SK-N-SH treated with all-trans-retinoic acid at 6 μM for 48 hours (cell line): ENCODE results near the gene RAB33B.

Experiments
- ATAC-seq: fragments of 200-7000 bp; cut with Tn5 transposase; 3 replicates; pipeline ENCODE4 v1.9.1; 2020; ENCODE audit warnings: mild to moderate bottlenecking, moderate library complexity
- ARNTL ChIP-seq: fragments of 450-650 bp; formaldehyde crosslinking; IDR thresholded peaks from 2 replicates; pipeline ENCODE4 v1.5.0; 2020; ENCODE audit warnings: low read depth, mild to moderate bottlenecking, moderate library complexity, borderline replicate concordance
- CSDC2 ChIP-seq: fragments of 250-450 bp; sonication (Bioruptor Pico); IDR thresholded peaks from 2 replicates; pipeline ENCODE4 v1.5.0; 2020; ENCODE audit warnings: mild to moderate bottlenecking, moderate library complexity
- CSRNP3 ChIP-seq: fragments of 250-450 bp; sonication (Bioruptor Pico); IDR thresholded peaks from 2 replicates; pipeline ENCODE4 v1.5.1; 2021; ENCODE audit warnings: mild to moderate bottlenecking, moderate library complexity
- ESRRG ChIP-seq: fragments of 250-450 bp; sonication (Bioruptor Pico); IDR thresholded peaks from 2 replicates; pipeline ENCODE4 v1.6.1; 2021; ENCODE audit warnings: mild to moderate bottlenecking
- GLIS3 ChIP-seq: fragments of 250-450 bp; sonication (Bioruptor Pico); IDR thresholded peaks from 2 replicates; pipeline ENCODE4 v1.5.0; 2020; ENCODE audit warnings: mild to moderate bottlenecking, moderate library complexity
- ISL1 ChIP-seq: fragments of 250-450 bp; sonication (Bioruptor Pico); IDR thresholded peaks from 2 replicates; pipeline ENCODE4 v2.1.2; 2022; ENCODE audit warnings: mild to moderate bottlenecking, moderate library complexity
- OSR1 ChIP-seq: fragments of 250-450 bp; sonication (Bioruptor Pico); IDR thresholded peaks from 2 replicates; pipeline ENCODE4 v1.8.0; 2022; ENCODE audit warnings: moderate library complexity, mild to moderate bottlenecking, inconsistent platforms
- PATZ1 ChIP-seq: fragments of 250-450 bp; sonication (Bioruptor Pico); IDR thresholded peaks from 2 replicates; pipeline ENCODE4 v1.8.0; 2020; ENCODE audit warnings: mild to moderate bottlenecking, moderate library complexity, borderline replicate concordance
- POU6F1 ChIP-seq: fragments of 250-450 bp; sonication (Bioruptor Pico); IDR thresholded peaks from 2 replicates; pipeline ENCODE4 v1.8.0; 2021; ENCODE audit warnings: low read depth, mild to moderate bottlenecking, moderate library complexity, borderline replicate concordance
- RARB ChIP-seq: fragments of 250-450 bp; sonication (Bioruptor Pico); IDR thresholded peaks from 2 replicates; pipeline ENCODE4 v1.8.0; 2021; ENCODE audit warnings: mild to moderate bottlenecking, moderate library complexity
- SNAI2 ChIP-seq: fragments of 250-450 bp; sonication (Bioruptor Pico); IDR thresholded peaks from 2 replicates; pipeline ENCODE4 v1.5.0; 2020; ENCODE audit warnings: mild to moderate bottlenecking, moderate library complexity
- TCF4 ChIP-seq: fragments of 250-450 bp; sonication (Bioruptor Pico); IDR thresholded peaks from 2 replicates; pipeline ENCODE4 v1.8.0; 2021; ENCODE audit warnings: mild to moderate bottlenecking, moderate library complexity, borderline replicate concordance
- TSHZ2 ChIP-seq: fragments of 250-450 bp; sonication (Bioruptor Pico); IDR thresholded peaks from 2 replicates; pipeline ENCODE4 v1.5.0; 2020; ENCODE audit warnings: mild to moderate bottlenecking, moderate library complexity
- ZNF565 ChIP-seq: fragments of 450-650 bp; formaldehyde crosslinking; conservative IDR thresholded peaks from 2 replicates; pipeline ENCODE4 v1.5.0; 2020; ENCODE audit warnings: low read depth, mild to moderate bottlenecking, moderate library complexity
- ZNF8 ChIP-seq: fragments of 450-650 bp; formaldehyde crosslinking; IDR thresholded peaks from 2 replicates; pipeline ENCODE4 v1.5.0; 2020; ENCODE audit warnings: mild to moderate bottlenecking, moderate library complexity

Gene RAB33B

GRCh38 chr4:139458543-139458942 is 4.6 kb downstream of the RAB33B start:
- TF ChIP-seq ZNF8 (CRISPR knock-in tag) = no peak
- no peak for TF ChIP-seq TSHZ2 (CRISPR knock-in tag)
- no peak for TF ChIP-seq PATZ1
- TF ChIP-seq OSR1 (CRISPR knock-in tag) = no peak
- TF ChIP-seq TCF4 (CRISPR knock-in tag) = no peak
- no peak for TF ChIP-seq POU6F1 (CRISPR knock-in tag)
- TF ChIP-seq GLIS3 (CRISPR knock-in tag) = no peak
- TF ChIP-seq SNAI2 = no peak
- TF ChIP-seq ESRRG (CRISPR knock-in tag) = no peak
- no peak for ATAC-seq

- TF ChIP-seq ISL1 (CRISPR knock-in tag) (no peak), CSRNP3 (no peak), ARNTL (CRISPR knock-in tag) (no peak), TCF4 (CRISPR knock-in tag) (no peak), TSHZ2 (CRISPR knock-in tag) (no peak), ZNF565 (CRISPR knock-in tag) (no peak), POU6F1 (CRISPR knock-in tag) (no peak), RARB (CRISPR knock-in tag) (no peak)
- ATAC-seq = no peak
These were observed 5.1 kb downstream of the RAB33B start for GRCh38 chr4:139458999-139459398.

GRCh38 chr4:139460565-139460964 is 6.6 kb downstream of the RAB33B start:
- ATAC-seq = no peak

More at GRCh38 chr4:139460565-139460964, 6.6 kb downstream of the RAB33B start:
- TF ChIP-seq CSDC2 = no peak
- TF ChIP-seq, all 23 proteins: peak for 0
